HepG2 (cell line): ENCODE data around the gene OR2L3. TPM values are rescaled to one million over a fixed set of nuclear protein-coding genes. Genes with fewer than 3 reads are reported as not detected.

Source experiments
- ATAC-seq: fragments of 200-7000 bp; cut with Tn5 transposase; 3 replicates; pipeline ENCODE4 v1.9.1; 2020; ENCODE audit warnings: mild to moderate bottlenecking, moderate library complexity
- BruUV-seq: library from RNA; stranded (reverse); fragments of 400-500 nt; replicated peaks from 2 replicates; lab custom pipeline; 2021; lab: Mats Ljungman, UMichigan
- CTCF ChIA-PET: fragments of 300-600 bp; formaldehyde crosslinking; extraction: SDS; loops from one replicate; lab custom pipeline; 2021; ENCODE audit warnings: low total read pairs, inconsistent platforms, low intra/inter-chr PET ratio; lab: Yijun Ruan, JAX
- POLR2A ChIA-PET: fragments of 350-600 bp; sonication (Branson Sonifier 250); formaldehyde crosslinking; loops from one replicate; lab custom pipeline; 2020; ENCODE audit warnings: antibody characterized with exemption, inconsistent platforms; lab: Yijun Ruan, JAX
- DNase-seq: peaks from one replicate; pipeline ENCODE4 v3.0.0-alpha.2; 2015; ENCODE audit warnings: low spot score
- FAIRE-seq: peaks from 3 replicates; lab custom pipeline; 2011; peaks lifted over from hg19 to GRCh38; lab: Jason Lieb, UNC
- H2AFZ ChIP-seq: one replicate; pipeline ENCODE4 v1.6.1; 2011; ENCODE audit warnings: low read length, inconsistent platforms
- H3K27ac ChIP-seq: fragments of 300-600 bp; 3 replicates; pipeline ENCODE4 v1.8.0; 2011; ENCODE audit warnings: mixed run types, mild to moderate bottlenecking, mixed read lengths, low read length, inconsistent platforms; ENCODE audit not compliant: insufficient read depth; ENCODE audit errors: extremely low read length
- H3K27me3 ChIP-seq, 2 experiments: fragments of 200-600 bp in 1 of 2; 2 replicates in 1 of 2; 3 replicates in 1 of 2; pipeline versions ENCODE4 v1.6.0 to v1.8.0; 2011; ENCODE audit warnings: low read length in 2 of 2, mild to moderate bottlenecking in 2 of 2, moderate library complexity in 2 of 2, inconsistent platforms in 1 of 2; ENCODE audit not compliant: insufficient read depth in 2 of 2, control insufficient read depth in 1 of 2
- H3K36me3 ChIP-seq, 2 experiments: fragments of 200-600 bp in 1 of 2; replicated peaks in 1 of 2; 2 replicates in 1 of 2; 3 replicates in 1 of 2; pipeline versions ENCODE4 v1.5.1 to v1.8.0; 2011; ENCODE audit warnings: low read length in 2 of 2, inconsistent platforms in 1 of 2; ENCODE audit not compliant: insufficient read depth in 2 of 2, control insufficient read depth in 1 of 2
- H3K4me1 ChIP-seq: 2 replicates; pipeline ENCODE4 v1.5.1; 2012; ENCODE audit warnings: low read length, inconsistent platforms; ENCODE audit not compliant: insufficient read depth
- H3K4me2 ChIP-seq: 2 replicates; pipeline ENCODE4 v1.6.0; 2011; ENCODE audit warnings: low read depth, low read length, inconsistent platforms
- H3K4me3 ChIP-seq, 3 experiments: fragments of 200-600 bp in 1 of 3; sonication (generic), shearing (Covaris generic) in 1 of 3; replicated peaks in 1 of 3; 2 replicates each; pipeline ENCODE4 v1.5.1; 2011 to 2016; ENCODE audit warnings: low read length in 3 of 3, inconsistent platforms in 2 of 3, low read depth in 2 of 3, mild to moderate bottlenecking in 2 of 3, control low read depth in 1 of 3, mixed read lengths in 1 of 3; ENCODE audit not compliant: insufficient read depth in 1 of 3
- H3K79me2 ChIP-seq: one replicate; pipeline ENCODE4 v1.6.1; 2011; ENCODE audit warnings: low read length, inconsistent platforms; ENCODE audit not compliant: insufficient read depth
- H3K9ac ChIP-seq: 2 replicates; pipeline ENCODE4 v1.6.0; 2011; ENCODE audit warnings: mild to moderate bottlenecking, low read depth, low read length, inconsistent platforms; ENCODE audit not compliant: insufficient read depth
- H3K9me3 ChIP-seq: 2 replicates; pipeline ENCODE4 v1.5.1; 2012; ENCODE audit warnings: mild to moderate bottlenecking, low read length
- H4K20me1 ChIP-seq: 2 replicates; pipeline ENCODE4 v1.6.0; 2011; ENCODE audit warnings: inconsistent platforms, mild to moderate bottlenecking, low read length, moderate library complexity; ENCODE audit not compliant: insufficient read depth
- ATAD3A ChIP-seq: sonication (generic); formaldehyde crosslinking; IDR thresholded peaks from 2 replicates; pipeline ENCODE4 v1.4.0; 2020; ENCODE audit warnings: missing genetic modification reagents
- KLF16 ChIP-seq, 2 experiments: sonication (generic) in 1 of 2; formaldehyde crosslinking in 1 of 2; IDR thresholded peaks; 2 replicates each; pipeline versions ENCODE4 v1.6.1 to v1.8.0; 2016 to 2023; ENCODE audit warnings: missing genetic modification reagents in 2 of 2, missing compliant biosample characterization in 1 of 2
- NFATC3 ChIP-seq: sonication (generic); formaldehyde crosslinking; IDR thresholded peaks from 2 replicates; pipeline ENCODE4 v1.5.1; 2020; ENCODE audit warnings: mild to moderate bottlenecking, missing genetic modification reagents
- PLRG1 ChIP-seq: fragments of 450-650 bp; conservative IDR thresholded peaks from 2 replicates; pipeline ENCODE4 v1.6.1; 2016
- SIN3A ChIP-seq: IDR thresholded peaks from 2 replicates; pipeline ENCODE4 v1.6.1; 2011; ENCODE audit warnings: low read depth, mild to moderate bottlenecking, control low read depth, low read length, borderline replicate concordance
- SYNCRIP ChIP-seq: fragments of 200-400 bp; formaldehyde crosslinking; IDR thresholded peaks from 2 replicates; pipeline ENCODE4 v1.6.1; 2018; ENCODE audit warnings: mild to moderate bottlenecking, low read depth, low read length; ENCODE audit not compliant: insufficient read depth
- USF2 ChIP-seq, 2 experiments: sonication (generic) in 1 of 2; formaldehyde crosslinking in 1 of 2; IDR thresholded peaks; 2 replicates each; pipeline versions ENCODE4 v1.5.1 to v1.6.1; 2011 to 2020; ENCODE audit warnings: borderline replicate concordance in 1 of 2, low read depth in 1 of 2, low read length in 1 of 2, mild to moderate bottlenecking in 1 of 2, missing genetic modification reagents in 1 of 2, moderate library complexity in 1 of 2
- ZNF160 ChIP-seq: sonication (generic); formaldehyde crosslinking; IDR thresholded peaks from 2 replicates; pipeline ENCODE4 v1.8.0; 2022; ENCODE audit warnings: mild to moderate bottlenecking, inconsistent platforms, missing genetic modification reagents
- ZNF784 ChIP-seq: sonication (generic); formaldehyde crosslinking; IDR thresholded peaks from 2 replicates; pipeline ENCODE4 v1.5.1; 2020; ENCODE audit warnings: missing genetic modification reagents, mild to moderate bottlenecking, borderline replicate concordance
- WGBS: methylation state at CpG from one replicate; pipeline ENCODE4 v1.1.6; 2017; ENCODE audit warnings: low lambda C conversion rate; 5-methylcytosine and 5-hydroxymethylcytosine counted together
- in situ Hi-C: cut with HindIII; loops from 2 replicates; pipeline ENCODE4 v1.10.0; 2017; ENCODE audit warnings: low pct_unique_long_range_greater_than_20kb; ENCODE audit not compliant: extremely low pct_ligation_motif_present
- intact Hi-C: fragments of 100-400 bp; cut with micrococcal nuclease; formaldehyde crosslinking; loops from one replicate; pipeline ENCODE4 v1.10.0; 2022; ENCODE audit not compliant: unreplicated experiment
- polyA plus RNA-seq, 8 experiments: library from polyadenylated mRNA; depleted of rRNA in 3 of 8; stranded (reverse) in 7 of 8; unstranded in 1 of 8; fragments of >200 nt; fragmentation: Illumina TruSeq in 4 of 8; extraction: Trizol in 4 of 8; gene quantifications; 2 replicates each; pipeline versions ENCODE4 v1.2.1 to v1.2.3, GENCODE V29; 2011 to 2016; ENCODE audit warnings: low read depth in 4 of 8, missing spikeins in 1 of 8, mixed read lengths in 1 of 8; ENCODE audit not compliant: insufficient read depth in 1 of 8
- total RNA-seq, 5 experiments: library from RNA; depleted of rRNA; stranded (reverse); fragments of >200 nt; fragmentation: Illumina TruSeq; extraction: Trizol; gene quantifications; 2 replicates each; pipeline ENCODE4 v1.2.3, GENCODE V29; 2016; ENCODE audit warnings: low read depth in 1 of 5
- TF ChIP-seq, protein P1 (sequence below): sonication (generic); formaldehyde crosslinking; IDR thresholded peaks from 2 replicates; pipeline ENCODE4 v1.4.0; 2020; ENCODE audit warnings: missing genetic modification reagents

OR2L3 gene
- total and polyA plus RNA-seq, 2 of the 13 experiments (the other 11 are each of a cell fraction or from before 2014, with no cell fraction given) = not detected

- H4K20me1 ChIP-seq = no peaks in the 10 kb centered on the region
- H3K9me3 ChIP-seq = peaks cover 90% of the 10 kb centered on the region
- H3K4me1 ChIP-seq = no peaks in the 10 kb centered on the region
- H3K4me2 ChIP-seq = no peak overlapping the region
- POLR2A ChIA-PET = no interaction called here
- no peak overlapping the region for H2AFZ ChIP-seq
- H3K79me2 ChIP-seq = no peaks in the 10 kb centered on the region
- DNase-seq (no peak), FAIRE-seq (no peak), ATAC-seq (no peak)
- CTCF ChIA-PET = no interaction called here
- H3K27ac ChIP-seq = no peak overlapping the region
- no peaks in the 10 kb centered on the region for H3K36me3 ChIP-seq
- 3% methylated on average over 1 of the region's 1 CpG for WGBS
- H3K4me3 ChIP-seq = no peak overlapping the region
- H3K9ac ChIP-seq = no peak overlapping the region
- no peaks in the 10 kb centered on the region for H3K27me3 ChIP-seq
- in situ Hi-C loops = no loop called here
- intact Hi-C loops = loop anchor here (5.0 kb wide), 1 partner anchor 936 kb away; no protein-coding TSS in a partner anchor
- TF ChIP-seq SIN3A = no peak
- no TSS peak for BruUV-seq
Measured at GRCh38 chr1:248098529-248098928, 51.9 kb downstream of the OR2L3 start.

GRCh38 chr1:248102847-248103246 is 56.2 kb downstream of the OR2L3 start:
- ChIA-PET POLR2A (no interaction called here), CTCF (no interaction called here)
- FAIRE-seq (no peak), DNase-seq (no peak), ATAC-seq (no peak)
- Histone ChIP-seq H3K79me2 (no peaks in the 10 kb centered on the region), H3K9me3 (peaks cover 88% of the 10 kb centered on the region), H3K27me3 (no peaks in the 10 kb centered on the region), H2AFZ (no peak overlapping the region), H3K27ac (no peak overlapping the region), H3K36me3 (no peaks in the 10 kb centered on the region), H3K4me3 (no peak overlapping the region), H3K4me2 (no peak overlapping the region), H3K4me1 (no peaks in the 10 kb centered on the region), H3K9ac (no peak overlapping the region), H4K20me1 (no peaks in the 10 kb centered on the region)
- intact Hi-C loops (no loop called here), in situ Hi-C loops (no loop called here)
- no peak for TF ChIP-seq ZNF784
- no peak for TF ChIP-seq SYNCRIP
- no peak for TF ChIP-seq USF2 (IDR thresholded peaks at IDR 0.05; ENCODE audit: low read depth, low read length)
- TF ChIP-seq USF2 (CRISPR knock-in tag; IDR thresholded peaks at IDR 0.05; ENCODE audit: borderline replicate concordance) = no peak
- TF ChIP-seq ZNF160 (CRISPR knock-in tag) = no peak
- TF ChIP-seq, protein P1, sequence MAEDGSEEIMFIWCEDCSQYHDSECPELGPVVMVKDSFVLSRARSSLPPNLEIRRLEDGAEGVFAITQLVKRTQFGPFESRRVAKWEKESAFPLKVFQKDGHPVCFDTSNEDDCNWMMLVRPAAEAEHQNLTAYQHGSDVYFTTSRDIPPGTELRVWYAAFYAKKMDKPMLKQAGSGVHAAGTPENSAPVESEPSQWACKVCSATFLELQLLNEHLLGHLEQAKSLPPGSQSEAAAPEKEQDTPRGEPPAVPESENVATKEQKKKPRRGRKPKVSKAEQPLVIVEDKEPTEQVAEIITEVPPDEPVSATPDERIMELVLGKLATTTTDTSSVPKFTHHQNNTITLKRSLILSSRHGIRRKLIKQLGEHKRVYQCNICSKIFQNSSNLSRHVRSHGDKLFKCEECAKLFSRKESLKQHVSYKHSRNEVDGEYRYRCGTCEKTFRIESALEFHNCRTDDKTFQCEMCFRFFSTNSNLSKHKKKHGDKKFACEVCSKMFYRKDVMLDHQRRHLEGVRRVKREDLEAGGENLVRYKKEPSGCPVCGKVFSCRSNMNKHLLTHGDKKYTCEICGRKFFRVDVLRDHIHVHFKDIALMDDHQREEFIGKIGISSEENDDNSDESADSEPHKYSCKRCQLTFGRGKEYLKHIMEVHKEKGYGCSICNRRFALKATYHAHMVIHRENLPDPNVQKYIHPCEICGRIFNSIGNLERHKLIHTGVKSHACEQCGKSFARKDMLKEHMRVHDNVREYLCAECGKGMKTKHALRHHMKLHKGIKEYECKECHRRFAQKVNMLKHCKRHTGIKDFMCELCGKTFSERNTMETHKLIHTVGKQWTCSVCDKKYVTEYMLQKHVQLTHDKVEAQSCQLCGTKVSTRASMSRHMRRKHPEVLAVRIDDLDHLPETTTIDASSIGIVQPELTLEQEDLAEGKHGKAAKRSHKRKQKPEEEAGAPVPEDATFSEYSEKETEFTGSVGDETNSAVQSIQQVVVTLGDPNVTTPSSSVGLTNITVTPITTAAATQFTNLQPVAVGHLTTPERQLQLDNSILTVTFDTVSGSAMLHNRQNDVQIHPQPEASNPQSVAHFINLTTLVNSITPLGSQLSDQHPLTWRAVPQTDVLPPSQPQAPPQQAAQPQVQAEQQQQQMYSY (CRISPR knock-in tag) = no peak
- no peak for TF ChIP-seq KLF16 (CRISPR knock-in tag; IDR thresholded peaks at IDR 0.05)
- TF ChIP-seq NFATC3 (CRISPR knock-in tag) = no peak
- no peak for TF ChIP-seq PLRG1
- no peak for TF ChIP-seq ATAD3A (CRISPR knock-in tag)
- BruUV-seq = no TSS peak
